GM19240 (cell line): ENCODE data around the gene BACH2.

Experiments
- DNase-seq: peaks from one replicate; pipeline ENCODE4 v3.0.0; 2011; ENCODE audit warnings: low spot score; ENCODE audit not compliant: insufficient read length

BACH2 gene

GRCh38 chr6:89999945-90000825 lies 296.5 kb downstream of the BACH2 start:
- DNase-seq = no peak

- no peak for DNase-seq
These were observed 297.5 kb downstream of the BACH2 start for GRCh38 chr6:89999154-89999553.

DNA sequence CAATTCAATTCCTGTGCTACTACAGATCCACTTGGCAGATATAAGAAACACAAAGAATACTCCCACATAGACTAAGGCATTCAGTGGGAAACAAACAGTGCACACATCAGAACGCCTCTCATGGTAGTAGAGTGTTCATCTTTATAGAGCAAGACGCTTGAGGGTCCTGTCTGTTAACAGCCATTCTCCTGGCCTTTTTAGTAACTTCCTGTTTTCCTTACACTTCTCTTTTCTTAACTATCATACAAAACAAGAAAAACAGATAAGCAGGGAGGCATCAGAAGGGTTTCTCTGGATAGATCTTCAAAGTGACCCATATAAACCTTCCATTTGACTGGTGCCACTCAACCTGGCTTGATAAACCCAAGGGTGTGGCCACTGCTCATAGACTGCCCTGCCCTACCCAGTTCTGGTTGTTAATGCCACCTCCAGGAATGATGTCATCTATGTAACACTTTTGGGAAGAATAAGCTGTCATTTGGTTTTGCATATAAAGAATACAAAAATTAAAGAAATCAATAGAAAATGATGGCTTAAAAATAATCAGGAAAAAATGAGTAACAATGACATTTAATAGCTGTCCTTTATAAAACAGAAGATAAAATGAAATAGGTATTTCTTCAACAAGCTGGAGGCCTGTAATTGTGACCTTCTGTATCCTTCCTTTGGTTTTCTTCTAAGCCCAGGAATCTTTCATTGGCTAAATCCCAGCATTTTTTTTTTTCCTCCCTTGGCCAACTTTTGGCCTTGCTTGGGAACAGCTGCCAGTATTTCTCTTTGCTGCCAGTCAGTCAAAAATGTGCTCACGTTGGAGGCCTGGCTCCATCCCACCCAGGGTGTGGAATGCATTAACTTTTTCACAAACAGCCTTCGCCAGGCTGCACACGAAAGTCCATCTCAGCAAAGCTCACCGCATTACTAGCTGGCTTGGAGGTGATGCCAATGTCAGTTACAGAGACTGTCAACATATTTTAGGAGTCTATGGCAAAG lies 298.9 kb downstream of the BACH2 start:
- DNase-seq = no peak

DNA sequence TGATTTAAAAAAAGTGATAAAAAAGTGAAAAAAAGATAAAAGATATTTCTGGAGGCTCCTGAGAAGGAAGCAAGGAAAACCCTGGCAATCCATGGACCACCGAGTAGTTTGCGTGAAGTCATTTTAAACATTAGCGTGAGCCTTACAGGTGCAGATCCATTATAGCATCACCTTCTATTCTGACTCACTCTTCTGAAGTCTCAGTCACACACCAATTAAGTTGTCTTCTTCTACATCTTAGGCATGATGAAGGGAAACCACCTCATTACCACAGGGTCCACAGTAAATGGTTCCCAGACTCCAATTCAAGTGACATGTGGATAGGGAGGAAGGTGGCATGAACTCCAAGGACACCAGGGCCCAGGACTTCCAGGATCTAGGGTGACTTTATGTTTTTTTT lies 303.2 kb downstream of the BACH2 start:
- no peak for DNase-seq

- DNase-seq = no peak
These were observed 303.8 kb downstream of the BACH2 start for GRCh38 chr6:89992818-89993217.

DNA sequence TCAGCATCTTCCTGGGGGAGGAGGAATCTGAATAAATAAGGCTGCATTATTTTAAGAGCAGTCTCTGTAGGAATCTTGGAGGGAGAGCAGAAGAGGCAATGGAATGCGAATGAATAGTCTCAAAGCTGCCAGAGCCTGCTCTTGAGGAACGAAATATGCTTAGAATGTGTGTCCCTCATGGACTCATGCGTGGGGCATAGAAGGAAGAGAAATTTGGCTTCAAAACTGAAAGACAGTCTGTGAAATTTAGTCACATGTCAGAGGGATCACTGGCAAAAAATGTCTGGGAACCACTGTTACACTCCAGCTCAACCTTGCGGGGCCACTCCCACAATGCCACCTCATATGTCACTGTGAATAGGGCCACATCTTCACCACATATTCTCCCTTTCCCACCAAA lies 306.9 kb downstream of the BACH2 start:
- DNase-seq = no peak

GRCh38 chr6:89987830-89988229 lies 308.8 kb downstream of the BACH2 start:
- DNase-seq = no peak

DNA sequence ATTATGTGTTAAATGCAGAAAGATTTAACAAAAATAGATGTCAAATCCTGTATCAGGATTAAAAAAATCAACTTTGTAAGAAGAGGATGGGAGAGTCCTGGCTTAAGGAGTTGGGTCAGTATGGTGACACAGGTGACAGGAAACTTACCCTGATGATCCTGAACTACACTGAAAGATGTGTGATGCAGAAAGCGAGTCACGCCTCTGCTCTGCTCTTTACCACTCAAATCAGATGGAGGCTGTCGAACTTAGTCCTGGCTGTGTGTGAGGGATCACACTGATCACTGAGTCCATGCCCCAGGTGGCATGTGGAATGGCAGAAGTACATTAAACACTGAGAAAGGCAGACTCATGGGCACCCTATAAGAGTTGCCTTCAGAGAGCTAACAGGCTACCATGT lies 309.5 kb downstream of the BACH2 start:
- no peak for DNase-seq

DNA sequence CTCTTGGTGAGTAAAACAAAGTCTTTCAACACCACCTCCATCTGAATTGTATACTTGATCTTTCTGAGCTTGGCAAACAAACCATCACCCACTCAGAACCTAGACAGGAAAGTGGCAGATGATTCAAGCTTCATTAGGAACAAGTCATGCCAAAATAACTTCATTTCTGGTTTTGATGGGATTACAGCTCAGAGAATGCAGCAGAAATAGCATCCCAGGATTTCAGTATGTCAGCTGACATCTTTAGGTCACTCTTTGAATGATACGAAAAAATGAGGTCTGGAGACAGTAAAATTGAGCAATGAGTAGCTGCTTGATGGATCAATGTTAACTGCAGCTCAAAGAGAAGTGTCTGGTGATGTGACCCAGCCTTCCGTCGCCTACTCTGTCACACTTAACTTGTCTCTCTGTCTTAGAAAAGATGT lies 310.0 kb downstream of the BACH2 start:
- no peak for DNase-seq

DNA sequence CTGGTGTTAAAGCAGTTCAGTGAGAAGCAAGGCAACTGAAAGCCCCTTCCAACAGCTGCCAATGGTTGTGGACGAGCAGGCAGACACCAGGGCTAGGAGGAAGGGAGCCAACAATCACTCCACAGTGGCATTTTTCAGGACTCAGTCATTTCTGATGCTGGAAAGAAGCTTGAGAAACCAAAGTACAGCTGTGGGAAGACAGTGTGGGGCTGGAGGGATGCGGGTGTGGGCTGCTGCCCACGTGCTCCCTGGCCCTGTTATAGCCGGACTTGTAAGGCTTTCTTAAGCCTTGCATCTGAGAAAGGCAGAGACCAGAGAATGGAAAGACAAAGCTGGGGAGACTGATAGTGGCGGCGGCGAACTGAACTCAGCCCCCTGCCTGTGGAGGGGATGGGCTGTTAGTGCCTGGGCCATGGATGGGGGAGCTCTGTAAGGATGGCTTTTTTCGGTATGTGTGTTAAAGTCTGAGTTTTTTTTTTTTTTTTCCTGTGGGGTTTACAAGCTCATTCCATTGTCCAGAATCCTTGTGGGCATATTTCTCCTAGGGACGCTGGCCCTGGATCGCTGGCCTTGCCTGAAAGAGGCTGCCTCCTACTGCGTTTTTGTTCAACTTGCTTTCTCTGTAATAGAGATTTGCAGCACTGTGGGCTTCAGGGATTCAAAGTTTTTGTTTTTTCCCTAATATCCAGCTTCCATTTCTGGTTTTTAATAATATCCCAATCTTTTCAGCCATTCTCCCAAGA lies 310.7 kb downstream of the BACH2 start:
- DNase-seq = no peak

GRCh38 chr6:89984926-89985750 lies 311.5 kb downstream of the BACH2 start:
- DNase-seq = no peak

- DNase-seq = no peak
These were observed 316.3 kb downstream of the BACH2 start for GRCh38 chr6:89980353-89980752.

DNA sequence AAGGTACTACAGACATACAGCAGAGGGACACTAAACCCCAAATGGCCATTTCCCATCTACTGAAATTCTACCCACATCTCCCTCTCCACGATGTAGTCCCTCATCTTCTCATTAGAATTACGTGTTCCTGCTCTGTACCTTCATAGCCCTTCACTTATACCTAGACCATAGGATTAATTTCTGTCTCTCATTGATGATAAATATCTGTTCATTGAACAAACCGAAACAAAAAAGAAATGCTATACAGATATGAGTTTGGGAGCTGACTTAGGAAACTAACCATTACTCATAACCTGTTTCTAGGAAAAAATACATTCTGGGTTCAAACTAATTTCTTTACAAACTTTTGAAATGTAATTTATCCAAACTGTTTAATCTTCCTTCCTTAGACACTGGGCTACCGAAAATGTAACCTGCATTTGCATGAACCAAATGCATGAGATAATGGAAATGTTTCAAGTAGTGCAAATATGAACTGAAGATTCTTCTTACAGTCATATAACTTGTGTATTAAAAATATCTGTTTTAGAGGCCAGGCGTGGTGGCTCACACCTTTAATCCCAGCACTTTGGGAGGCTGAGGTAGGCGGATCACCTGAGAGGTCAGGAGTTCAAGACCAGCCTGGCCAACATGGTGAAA lies 317.0 kb downstream of the BACH2 start:
- DNase-seq = no peak

GRCh38 chr6:89978749-89979145 lies 317.9 kb downstream of the BACH2 start:
- DNase-seq = no peak

DNA sequence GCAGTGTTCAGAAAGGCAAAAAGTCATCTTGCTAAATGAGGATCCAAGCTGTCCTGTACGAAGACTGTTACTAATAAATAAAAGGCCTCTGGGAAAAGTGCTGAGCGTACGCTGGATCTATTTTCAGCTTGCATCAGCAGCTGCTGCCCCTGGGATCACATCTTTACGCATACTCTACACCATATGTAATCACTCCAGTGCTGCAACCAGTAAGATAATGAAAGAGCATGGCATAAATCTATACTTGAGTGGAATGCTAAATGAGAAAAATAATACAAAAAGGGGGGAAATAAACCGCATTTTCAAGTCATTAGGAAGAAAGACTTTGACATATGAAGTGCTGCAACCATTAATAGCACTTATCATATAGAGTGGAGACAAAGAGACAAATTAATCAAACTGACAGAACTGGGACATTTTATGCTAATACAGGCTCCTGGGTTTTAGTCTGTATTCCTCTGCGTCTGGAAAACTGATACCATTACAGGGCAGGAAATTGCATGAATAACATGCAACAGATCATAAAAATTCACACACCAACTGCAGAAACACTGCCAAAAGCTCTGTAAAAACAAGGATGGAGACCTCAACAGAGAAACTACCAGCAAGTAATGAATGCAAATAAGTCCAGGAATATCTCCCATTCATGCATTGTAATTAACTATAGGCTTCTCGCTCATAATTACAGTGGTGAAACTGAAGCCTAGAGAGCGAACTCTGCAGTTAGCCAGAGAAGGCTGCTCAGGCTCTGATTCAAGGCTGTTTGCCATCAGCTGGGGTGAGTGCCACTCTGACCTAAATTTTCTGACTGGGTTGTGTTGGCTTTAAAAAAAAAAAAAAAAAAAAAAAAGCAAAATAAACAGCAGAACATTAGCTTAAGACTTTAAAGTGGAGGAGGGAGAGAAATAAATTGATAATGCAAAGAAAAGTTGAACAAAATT lies 318.6 kb downstream of the BACH2 start:
- no peak for DNase-seq

DNA sequence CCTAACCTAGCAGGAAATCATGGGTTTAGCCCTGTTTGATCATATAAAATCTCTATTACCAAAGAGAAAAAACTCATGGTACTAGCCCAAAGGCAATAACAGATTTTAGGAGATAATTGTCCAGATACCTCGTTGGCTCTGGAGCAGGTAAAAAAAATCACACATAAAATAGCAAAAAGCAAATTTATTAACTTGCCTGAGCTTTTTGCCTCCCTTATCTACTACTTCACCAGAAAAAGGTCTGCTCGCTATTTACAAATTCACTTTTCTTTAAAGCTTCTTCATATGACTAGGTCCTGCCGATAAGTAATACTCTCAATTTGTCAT lies 320.0 kb downstream of the BACH2 start:
- DNase-seq = no peak

- no peak for DNase-seq
These were observed 320.5 kb downstream of the BACH2 start for GRCh38 chr6:89975991-89976693.

DNA sequence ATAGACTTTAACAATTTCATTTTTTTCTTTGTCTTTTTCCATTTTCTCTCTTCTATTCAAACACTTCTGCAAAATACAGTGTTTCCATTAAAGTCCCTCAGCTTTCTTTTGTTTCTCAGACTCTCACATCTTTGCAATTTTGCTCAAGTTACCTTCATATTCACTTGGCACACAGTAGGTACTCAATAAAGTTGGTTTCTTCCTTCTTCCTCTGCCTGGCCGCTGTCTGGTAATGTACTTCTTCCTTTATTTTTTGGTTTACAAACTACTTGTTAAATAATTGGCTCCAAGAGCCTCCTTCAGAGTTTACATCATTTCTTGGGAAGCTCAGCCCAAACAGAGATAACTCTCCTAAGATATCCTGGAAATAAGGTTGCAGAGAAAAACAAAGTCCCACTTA lies 321.3 kb downstream of the BACH2 start:
- DNase-seq = no peak

DNA sequence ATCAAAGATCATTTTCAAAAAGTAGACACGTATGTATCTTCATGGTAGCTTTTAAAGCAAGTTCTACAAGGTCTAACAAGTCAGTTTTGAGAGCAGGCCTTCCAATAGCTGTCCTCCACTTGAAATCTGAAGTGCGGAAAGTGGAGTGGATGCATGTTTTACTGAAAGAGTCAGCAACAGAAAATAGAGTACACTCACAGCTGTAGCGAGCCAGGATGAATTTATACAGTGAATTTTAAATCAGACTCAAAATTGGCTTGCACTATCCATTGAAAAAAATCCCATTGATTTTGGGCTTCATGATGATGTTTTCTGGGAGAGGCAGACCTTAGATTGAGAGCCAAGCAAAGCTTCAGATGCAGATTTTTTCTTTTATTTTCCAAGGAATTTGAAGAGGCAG lies 321.8 kb downstream of the BACH2 start:
- DNase-seq = no peak
